Tibial nerve (tissue), 4 donors: ENCODE data around the gene ZNF541.

Experiments used
- EP300 ChIP-seq, 2 donors: sonication (generic); formaldehyde crosslinking; IDR thresholded peaks; one replicate each; pipeline ENCODE4 v1.6.1; 2017; ENCODE audit warnings: antibody characterized with exemption in 2 of 2, mild to moderate bottlenecking in 1 of 2
- POLR2A ChIP-seq, 2 donors: fragments of 450-650 bp; IDR thresholded peaks; one replicate each; pipeline ENCODE4 v1.6.1; 2017; ENCODE audit warnings: antibody characterized with exemption in 2 of 2, mild to moderate bottlenecking in 2 of 2, moderate library complexity in 2 of 2
- TF ChIP-seq, protein P1 (sequence below), 5 experiments: fragments of 200-600 bp in 3 of 5; fragments of 450-650 bp in 2 of 5; sonication (generic) in 3 of 5; IDR thresholded peaks; one replicate each; pipeline ENCODE4 v1.5.1; 2016 to 2019; ENCODE audit warnings: antibody characterized with exemption in 5 of 5, mild to moderate bottlenecking in 3 of 5, moderate library complexity in 2 of 5

DNA sequence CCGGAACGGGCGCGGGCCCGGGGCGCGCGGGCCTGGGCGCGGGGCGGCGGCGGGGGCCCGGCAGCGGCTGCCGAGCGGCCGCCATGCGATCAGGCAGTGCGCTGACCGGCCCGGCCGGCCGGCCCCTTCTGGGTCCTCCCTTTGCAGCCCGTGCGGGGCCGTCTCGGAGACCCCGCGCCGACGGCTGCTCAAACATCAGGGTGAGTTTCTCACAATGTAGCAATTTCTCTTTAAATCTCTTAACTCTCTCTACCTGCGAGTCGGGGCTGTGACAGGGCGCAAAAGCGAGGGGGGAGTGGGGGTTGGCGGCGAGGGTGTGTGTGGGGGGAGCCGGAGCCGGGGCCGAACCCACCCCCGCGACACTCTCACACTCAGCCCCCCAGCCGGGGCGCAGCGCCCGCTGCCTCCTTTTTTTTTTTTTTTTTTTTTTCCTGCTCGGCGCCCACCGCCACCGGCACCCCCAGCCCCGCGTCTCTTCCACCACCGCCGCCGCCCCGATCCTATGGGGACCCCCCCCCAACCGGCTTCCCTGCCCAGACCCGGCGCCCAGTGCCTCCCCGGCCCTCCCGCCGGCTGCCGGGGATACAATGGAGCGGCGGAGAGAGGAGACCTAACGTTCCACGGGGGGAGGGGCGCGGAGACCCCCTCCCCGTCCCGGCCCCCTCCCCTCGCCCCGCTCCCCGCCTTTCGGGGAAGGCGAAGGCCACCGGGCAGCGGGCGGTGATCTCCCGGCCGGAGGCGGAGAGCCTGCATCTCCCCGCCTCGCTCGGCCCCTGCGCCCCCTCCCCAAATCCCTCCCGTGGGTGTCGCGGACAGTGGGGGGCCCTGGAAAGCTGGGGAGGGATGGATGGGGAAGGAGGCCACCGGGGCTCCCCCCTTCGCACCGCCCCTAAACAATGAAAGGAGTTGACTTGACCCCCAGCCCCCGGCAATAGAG lies 36.3 kb upstream of the ZNF541 start, which contains the start of gene BICRA:
- TF ChIP-seq EP300 (IDR thresholded peaks at IDR 0.05) (peak in 1 of 2 donors; percentile 2), POLR2A (IDR thresholded peaks at IDR 0.05) (peak in 1 of 2 donors; percentile 21)
- TF ChIP-seq, protein P1, sequence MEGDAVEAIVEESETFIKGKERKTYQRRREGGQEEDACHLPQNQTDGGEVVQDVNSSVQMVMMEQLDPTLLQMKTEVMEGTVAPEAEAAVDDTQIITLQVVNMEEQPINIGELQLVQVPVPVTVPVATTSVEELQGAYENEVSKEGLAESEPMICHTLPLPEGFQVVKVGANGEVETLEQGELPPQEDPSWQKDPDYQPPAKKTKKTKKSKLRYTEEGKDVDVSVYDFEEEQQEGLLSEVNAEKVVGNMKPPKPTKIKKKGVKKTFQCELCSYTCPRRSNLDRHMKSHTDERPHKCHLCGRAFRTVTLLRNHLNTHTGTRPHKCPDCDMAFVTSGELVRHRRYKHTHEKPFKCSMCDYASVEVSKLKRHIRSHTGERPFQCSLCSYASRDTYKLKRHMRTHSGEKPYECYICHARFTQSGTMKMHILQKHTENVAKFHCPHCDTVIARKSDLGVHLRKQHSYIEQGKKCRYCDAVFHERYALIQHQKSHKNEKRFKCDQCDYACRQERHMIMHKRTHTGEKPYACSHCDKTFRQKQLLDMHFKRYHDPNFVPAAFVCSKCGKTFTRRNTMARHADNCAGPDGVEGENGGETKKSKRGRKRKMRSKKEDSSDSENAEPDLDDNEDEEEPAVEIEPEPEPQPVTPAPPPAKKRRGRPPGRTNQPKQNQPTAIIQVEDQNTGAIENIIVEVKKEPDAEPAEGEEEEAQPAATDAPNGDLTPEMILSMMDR (IDR thresholded peaks at IDR 0.05) = no peak
